Psoas muscle (tissue), 8 donors: ENCODE measurements around the gene SLITRK5. TPM values are rescaled to one million over a fixed set of nuclear protein-coding genes. Genes with fewer than 3 reads are reported as not detected.

Source experiments
- ATAC-seq, 4 donors: fragments of 200-7000 bp; cut with Tn5 transposase; one replicate each; pipeline ENCODE4 v1.9.1; 2020; ENCODE audit warnings: moderate library complexity in 3 of 4, mild to moderate bottlenecking in 2 of 4
- DNase-seq, 2 donors: peaks; one replicate each; pipeline ENCODE4 v3.0.0-alpha.2; 2020
- H3K27ac ChIP-seq: fragments of 200-600 bp; one replicate; pipeline ENCODE4 v1.8.0; 2022
- H3K27me3 ChIP-seq, 3 donors: fragments of 200-600 bp in 1 of 3; one replicate each; pipeline versions ENCODE4 v1.6.1 to v1.8.0; 2013 to 2022; ENCODE audit warnings: low read length in 2 of 3, mild to moderate bottlenecking in 2 of 3, moderate library complexity in 1 of 3; ENCODE audit not compliant: insufficient read depth in 3 of 3
- H3K36me3 ChIP-seq, 2 donors: fragments of 200-600 bp in 1 of 2; one replicate each; pipeline versions ENCODE4 v1.6.1 to v1.8.0; 2013 to 2022; ENCODE audit warnings: low read depth in 1 of 2, mild to moderate bottlenecking in 1 of 2, moderate library complexity in 1 of 2; ENCODE audit not compliant: insufficient read depth in 1 of 2
- H3K4me1 ChIP-seq: fragments of 200-600 bp; one replicate; pipeline ENCODE4 v1.8.0; 2022
- H3K4me3 ChIP-seq: fragments of 200-600 bp; one replicate; pipeline ENCODE4 v1.8.0; 2022; ENCODE audit warnings: mild to moderate bottlenecking
- H3K9me3 ChIP-seq: fragments of 200-600 bp; one replicate; pipeline ENCODE4 v1.8.0; 2022
- CTCF ChIP-seq: fragments of 200-600 bp; IDR thresholded peaks from one replicate; pipeline ENCODE4 v1.8.0; 2022; ENCODE audit warnings: antibody characterized with exemption
- WGBS, 3 donors: extraction: QIAGEN DNeasy Blood & Tissue Kit; methylation state at CpG; one replicate each; pipeline versions ENCODE4 v1.1.6 to v1.1.7; 2013; 5-methylcytosine and 5-hydroxymethylcytosine counted together
- intact Hi-C, 2 donors: fragments of 100-400 bp; cut with DNase I; formaldehyde crosslinking; loops; one replicate each; pipeline versions ENCODE4 v1.11.0 to v1.14.2; 2022
- polyA plus RNA-seq, 3 donors: library from polyadenylated mRNA; stranded (reverse); fragments of 200-250 nt; gene quantifications; one replicate each; pipeline ENCODE4 v1.2.3, GENCODE V29; 2013
- total RNA-seq, 4 donors: library from RNA; stranded (reverse); fragmentation: NEBNext Ultra II Directional in 2 of 4; extraction: Animal tissue kit (Norgen Biotek cat#: 25700) in 2 of 4; gene quantifications; one replicate each; pipeline versions ENCODE4 v1.2.1 to v1.2.4, GENCODE V29; 2021 to 2023
- donor health status: healthy with polysubstance abuse.
- donor health status: DM: no; HTN: no; CAD: no; lungs with moderate emphysema.
- donor health status: Bipolar disorder and iron deficiency.
- donor health status: healthy.
- donor health status: DM: yes; HTN: yes; CAD: no.
- donor health status: DM: no; HTN: no; CAD: no.
- donor health status: DM: no; HTN: no; CAD: no.
- donor health status: DM: yes; HTN: yes; CAD: no.

The SLITRK5 gene
- total and polyA plus RNA-seq, 7 donors: 0.01 to 0.11 (median 0.02) TPM; not detected in 1

GRCh38 chr13:87696458-87696857, 25.3 kb downstream of the SLITRK5 start:
- Histone ChIP-seq H3K36me3 (no peaks in the 10 kb centered on the region), H3K27ac (no peak overlapping the region), H3K9me3 (peaks cover 3% of the 10 kb centered on the region), H3K27me3 (no peaks in the 10 kb centered on the region), H3K4me1 (no peaks in the 10 kb centered on the region), H3K4me3 (no peak overlapping the region)
- TF ChIP-seq CTCF: no peak
- ATAC-seq (no peak), DNase-seq (no peak)
- intact Hi-C loops: no loop called here
- WGBS, 3 donors: 97 to 100% (median 97%) methylated on average over 1 of the region's 1 CpG

- Histone ChIP-seq H3K9me3 (peaks cover 3% of the 10 kb centered on the region), H3K27ac (no peak overlapping the region), H3K27me3 (no peaks in the 10 kb centered on the region), H3K4me3 (no peak overlapping the region), H3K4me1 (no peaks in the 10 kb centered on the region), H3K36me3 (no peaks in the 10 kb centered on the region)
- ATAC-seq: no peak
- DNase-seq: no peak
- no peak for TF ChIP-seq CTCF
- WGBS, 3 donors: 74 to 82% (median 77%) methylated on average over 2 of the region's 2 CpGs
- intact Hi-C loops: no loop called here
These were observed 27.1 kb downstream of the SLITRK5 start for GRCh38 chr13:87698268-87698667.

GRCh38 chr13:87709947-87710346, 38.8 kb downstream of the SLITRK5 start:
- no peak for DNase-seq
- Histone ChIP-seq H3K36me3 (no peaks in the 10 kb centered on the region), H3K4me1 (no peaks in the 10 kb centered on the region), H3K27ac (no peak overlapping the region), H3K27me3 (no peaks in the 10 kb centered on the region), H3K9me3 (no peaks in the 10 kb centered on the region), H3K4me3 (no peak overlapping the region)
- no peak for TF ChIP-seq CTCF
- intact Hi-C loops: no loop called here
- ATAC-seq: no peak
- WGBS, 3 donors: 73 to 85% (median 75%) methylated on average over 1 of the region's 1 CpG

GRCh38 chr13:87712012-87712411, 40.8 kb downstream of the SLITRK5 start:
- Histone ChIP-seq H3K9me3 (no peaks in the 10 kb centered on the region), H3K36me3 (no peaks in the 10 kb centered on the region), H3K27me3 (no peaks in the 10 kb centered on the region), H3K27ac (no peak overlapping the region), H3K4me3 (no peak overlapping the region), H3K4me1 (no peaks in the 10 kb centered on the region)
- DNase-seq: no peak
- 63 to 71% (median 63%) methylated on average over 2 of the region's 2 CpGs for WGBS, 3 donors
- no peak for TF ChIP-seq CTCF
- ATAC-seq: no peak
- intact Hi-C loops: no loop called here
